Endothelial cell of umbilical vein (primary cell): ENCODE measurements around the gene PNPLA7.

Experiments
- CTCF ChIP-seq, 2 donors: IDR thresholded peaks; 1 replicate in 1 of 2; 2 replicates in 1 of 2; pipeline ENCODE4 v1.5.1; 2011; ENCODE audit warnings: low read length in 2 of 2, mild to moderate bottlenecking in 2 of 2, moderate library complexity in 2 of 2, control low read depth in 1 of 2, inconsistent platforms in 1 of 2, low read depth in 1 of 2; ENCODE audit not compliant: insufficient read depth in 1 of 2; ENCODE audit errors: extremely low read depth in 1 of 2
- EZH2 ChIP-seq: IDR thresholded peaks from 2 replicates; pipeline ENCODE4 v1.6.1; 2012; ENCODE audit warnings: borderline replicate concordance, low read depth, mild to moderate bottlenecking, moderate library complexity, low read length, inconsistent platforms; ENCODE audit not compliant: severe bottlenecking
- JUN ChIP-seq: IDR thresholded peaks from 2 replicates; pipeline ENCODE4 v1.6.1; 2011; ENCODE audit warnings: borderline replicate concordance, low read depth; ENCODE audit not compliant: insufficient read length, insufficient read depth
- MAX ChIP-seq: IDR thresholded peaks from 2 replicates; pipeline ENCODE4 v1.6.1; 2011; ENCODE audit not compliant: insufficient read depth, insufficient read length

- TF ChIP-seq MAX (no peak), EZH2 (no peak), CTCF (IDR thresholded peaks at IDR 0.05; ENCODE audit: extremely low read depth in 1 of 2, insufficient read depth in 1 of 2, low read depth in 1 of 2, low read length in 2 of 2) (peak; percentile 77), JUN (no peak)
Observed at GRCh38 chr9:137422604-137423513, 127.3 kb downstream of the PNPLA7 start, which contains the start of the genes EXD3 and NOXA1.
